A549 (cell line): ENCODE data around the gene ALDH1A3. TPM values are rescaled to one million over a fixed set of nuclear protein-coding genes. Genes with fewer than 3 reads are reported as not detected.
A peak's percentile ranks its signal among the peaks of the same experiment; 100 is the strongest.

Experiments
- ATAC-seq, 2 experiments: fragments of 200-7000 bp in 1 of 2; fragments of >200 bp in 1 of 2; cut with Nextera tagmentation in 1 of 2; cut with Tn5 transposase in 1 of 2; 3 replicates each; pipeline versions ENCODE4 v1.8.0 to v1.9.1; 2018 to 2020; ENCODE audit warnings: mild to moderate bottlenecking in 1 of 2, moderate library complexity in 1 of 2
- CTCF ChIA-PET: fragments of 300-600 bp; sonication (Branson Sonifier 250); formaldehyde crosslinking; extraction: SDS; loops from one replicate; lab custom pipeline; 2021; ENCODE audit warnings: antibody characterized with exemption, inconsistent platforms; lab: Yijun Ruan, JAX
- POLR2A ChIA-PET: fragments of 350-600 bp; formaldehyde crosslinking; extraction: SDS; loops from one replicate; lab custom pipeline; 2021; ENCODE audit warnings: antibody characterized with exemption, inconsistent platforms; lab: Yijun Ruan, JAX
- DNase-seq, 2 experiments: peaks; one replicate each; pipeline versions ENCODE4 v3.0.0 to v3.0.0-alpha.2; 2011 to 2016; ENCODE audit warnings: low read depth in 1 of 2, low spot score in 1 of 2
- FAIRE-seq: peaks from 2 replicates; lab custom pipeline; 2011; peaks lifted over from hg19 to GRCh38; lab: Jason Lieb, UNC
- H3K27ac ChIP-seq, 2 experiments: fragments of >200 bp; sonication (Bioruptor Twin); formaldehyde crosslinking; 3 replicates each; pipeline ENCODE4 v1.5.1; 2016 to 2017
- H3K4me1 ChIP-seq: fragments of >200 bp; sonication (Bioruptor Twin); formaldehyde crosslinking; 3 replicates; pipeline ENCODE4 v1.6.1; 2016
- H3K4me2 ChIP-seq: fragments of >200 bp; sonication (Bioruptor Twin); formaldehyde crosslinking; 3 replicates; pipeline ENCODE4 v1.6.1; 2016
- H3K4me3 ChIP-seq: fragments of >200 bp; sonication (Bioruptor Twin); formaldehyde crosslinking; 3 replicates; pipeline ENCODE4 v1.5.1; 2016
- H3K9me3 ChIP-seq: fragments of >200 bp; sonication (Bioruptor Twin); formaldehyde crosslinking; 3 replicates; pipeline ENCODE4 v1.6.1; 2016
- ATOH8 ChIP-seq: fragments of 250-450 bp; sonication (Bioruptor Pico); IDR thresholded peaks from 2 replicates; pipeline ENCODE4 v1.5.0; 2020; ENCODE audit warnings: low read depth, mild to moderate bottlenecking, moderate library complexity
- BHLHE40 ChIP-seq: IDR thresholded peaks from 2 replicates; pipeline ENCODE4 v1.6.1; 2012; ENCODE audit warnings: low read depth, low read length, inconsistent platforms
- CBX2 ChIP-seq: fragments of 200-600 bp; sonication (generic); IDR thresholded peaks from 2 replicates; pipeline ENCODE4 v1.6.1; 2016; ENCODE audit warnings: low read depth, mild to moderate bottlenecking, borderline replicate concordance
- CBX8 ChIP-seq: fragments of 200-600 bp; sonication (generic); IDR thresholded peaks from 2 replicates; pipeline ENCODE4 v1.6.1; 2016
- CEBPB ChIP-seq, 2 experiments: fragments of >200 bp in 1 of 2; sonication (Bioruptor Twin) in 1 of 2; formaldehyde crosslinking in 1 of 2; IDR thresholded peaks; 2 replicates each; pipeline ENCODE4 v1.6.1; 2012 to 2016
- CHD2 ChIP-seq: fragments of 150-350 bp; IDR thresholded peaks from 2 replicates; pipeline ENCODE4 v1.6.1; 2014; ENCODE audit warnings: low read length; ENCODE audit not compliant: partially characterized antibody
- CHD4 ChIP-seq: fragments of 200-600 bp; sonication (generic); IDR thresholded peaks from 2 replicates; pipeline ENCODE4 v1.6.1; 2016; ENCODE audit warnings: antibody characterized with exemption, mild to moderate bottlenecking, borderline replicate concordance
- E2F6 ChIP-seq: IDR thresholded peaks from 2 replicates; pipeline ENCODE4 v1.6.1; 2012; ENCODE audit warnings: low read depth, borderline replicate concordance
- EHMT2 ChIP-seq: fragments of 200-600 bp; sonication (generic); IDR thresholded peaks from 2 replicates; pipeline ENCODE4 v1.6.1; 2016; ENCODE audit warnings: antibody characterized with exemption, low read depth, mild to moderate bottlenecking, moderate library complexity
- ELK1 ChIP-seq: fragments of 150-350 bp; IDR thresholded peaks from 2 replicates; pipeline ENCODE4 v1.6.1; 2014; ENCODE audit warnings: low read depth, mild to moderate bottlenecking, low read length
- ESRRA ChIP-seq: fragments of 150-350 bp; IDR thresholded peaks from 2 replicates; pipeline ENCODE4 v1.6.1; 2014; ENCODE audit warnings: mild to moderate bottlenecking, low read length, borderline replicate concordance
- FOSL2 ChIP-seq, 2 experiments: fragments of 450-650 bp in 1 of 2; fragments of >200 bp in 1 of 2; sonication (Bioruptor Twin) in 1 of 2; formaldehyde crosslinking; IDR thresholded peaks; 2 replicates each; pipeline versions ENCODE4 v1.5.0 to v1.6.1; 2016 to 2020; ENCODE audit warnings: mild to moderate bottlenecking in 1 of 2, moderate library complexity in 1 of 2
- FOXS1 ChIP-seq: fragments of 250-450 bp; sonication (Bioruptor Pico); IDR thresholded peaks from 2 replicates; pipeline ENCODE4 v1.5.0; 2020; ENCODE audit warnings: mild to moderate bottlenecking, moderate library complexity
- HDAC2 ChIP-seq: fragments of 200-600 bp; sonication (generic); IDR thresholded peaks from 2 replicates; pipeline ENCODE4 v1.6.1; 2016
- HES2 ChIP-seq: fragments of >200 bp; sonication (Bioruptor Twin); formaldehyde crosslinking; IDR thresholded peaks from 2 replicates; pipeline ENCODE4 v1.6.1; 2016
- HEYL ChIP-seq: fragments of 250-450 bp; sonication (Bioruptor Pico); IDR thresholded peaks from 2 replicates; pipeline ENCODE4 v1.8.0; 2021; ENCODE audit warnings: mild to moderate bottlenecking, moderate library complexity
- HOXA7 ChIP-seq: fragments of 250-450 bp; sonication (Bioruptor Pico); IDR thresholded peaks from 2 replicates; pipeline ENCODE4 v1.5.0; 2020; ENCODE audit warnings: mild to moderate bottlenecking, moderate library complexity
- KDM5A ChIP-seq: fragments of 200-600 bp; sonication (generic); IDR thresholded peaks from 2 replicates; pipeline ENCODE4 v1.6.1; 2016; ENCODE audit warnings: antibody characterized with exemption, mild to moderate bottlenecking
- MAFK ChIP-seq: fragments of 450-650 bp; IDR thresholded peaks from 2 replicates; pipeline ENCODE4 v1.6.1; 2014; ENCODE audit not compliant: partially characterized antibody
- MYC ChIP-seq: IDR thresholded peaks from 2 replicates; pipeline ENCODE4 v1.6.1; 2012; ENCODE audit warnings: mild to moderate bottlenecking, inconsistent platforms, low read length, improper control_type of control experiment, borderline replicate concordance
- NFE2L2 ChIP-seq: fragments of 150-350 bp; conservative IDR thresholded peaks from 2 replicates; pipeline ENCODE4 v1.6.1; 2014; ENCODE audit warnings: low read length
- NPAS2 ChIP-seq: fragments of 250-450 bp; sonication (Bioruptor Pico); IDR thresholded peaks from 2 replicates; pipeline ENCODE4 v1.8.0; 2022; ENCODE audit warnings: mild to moderate bottlenecking, moderate library complexity, borderline replicate concordance
- NR3C1 ChIP-seq: fragments of >200 bp; sonication (Bioruptor Twin); formaldehyde crosslinking; IDR thresholded peaks from 3 replicates; pipeline ENCODE4 v1.6.1; 2017
- PHF8 ChIP-seq: fragments of 200-600 bp; sonication (generic); IDR thresholded peaks from 2 replicates; pipeline ENCODE4 v1.6.1; 2016; ENCODE audit warnings: low read depth, mild to moderate bottlenecking, antibody characterized with exemption, moderate library complexity, borderline replicate concordance
- POLR2A ChIP-seq: IDR thresholded peaks from 2 replicates; pipeline ENCODE4 v1.6.1; 2012; ENCODE audit warnings: mild to moderate bottlenecking, low read length
- RARB ChIP-seq: fragments of 250-450 bp; sonication (Bioruptor Pico); IDR thresholded peaks from 2 replicates; pipeline ENCODE4 v1.8.0; 2021; ENCODE audit warnings: mild to moderate bottlenecking, moderate library complexity
- RCOR1 ChIP-seq: fragments of 150-350 bp; IDR thresholded peaks from 2 replicates; pipeline ENCODE4 v1.6.1; 2014; ENCODE audit warnings: antibody characterized with exemption, low read length, low read depth
- RFX5 ChIP-seq: fragments of 450-650 bp; IDR thresholded peaks from 2 replicates; pipeline ENCODE4 v1.7.1; 2014; ENCODE audit warnings: antibody characterized with exemption, mild to moderate bottlenecking, moderate library complexity
- SMC3 ChIP-seq: fragments of >200 bp; sonication (Bioruptor Twin); formaldehyde crosslinking; IDR thresholded peaks from 3 replicates; pipeline ENCODE4 v1.6.1; 2018; ENCODE audit warnings: inconsistent platforms
- TP53 ChIP-seq: fragments of 250-450 bp; sonication (Bioruptor Pico); IDR thresholded peaks from 2 replicates; pipeline ENCODE4 v1.5.0; 2021; ENCODE audit warnings: mild to moderate bottlenecking, moderate library complexity
- ZFP36 ChIP-seq: fragments of 450-650 bp; IDR thresholded peaks from 2 replicates; pipeline ENCODE4 v1.6.1; 2014; ENCODE audit warnings: borderline replicate concordance; ENCODE audit not compliant: partially characterized antibody
- ZSCAN20 ChIP-seq: fragments of 250-450 bp; sonication (Bioruptor Pico); IDR thresholded peaks from 2 replicates; pipeline ENCODE4 v1.8.0; 2022; ENCODE audit warnings: mild to moderate bottlenecking, moderate library complexity
- WGBS: methylation state at CpG from one replicate; pipeline ENCODE4 v1.1.6; 2017; ENCODE audit errors: missing lambda C conversion rate; 5-methylcytosine and 5-hydroxymethylcytosine counted together
- polyA plus RNA-seq, 4 experiments: library from polyadenylated mRNA; depleted of rRNA in 3 of 4; stranded (reverse); fragments of >200 nt; fragmentation: RNase III in 1 of 4; extraction: RNeasy Plus Mini Kit Qiagen cat#74134 plus additional on column Dnase treatment in 1 of 4; gene quantifications; 2 replicates in 3 of 4; 3 replicates in 1 of 4; pipeline ENCODE4 v1.2.3, GENCODE V29; 2011 to 2017
- TF ChIP-seq, protein P1 (sequence below): IDR thresholded peaks from 2 replicates; pipeline ENCODE4 v1.6.1; 2012
- TF ChIP-seq, protein P2 (sequence below): fragments of >200 bp; sonication (Bioruptor Twin); formaldehyde crosslinking; IDR thresholded peaks from 3 replicates; pipeline ENCODE4 v1.5.1; 2016
- TF ChIP-seq, protein P3 (sequence below): fragments of 450-650 bp; IDR thresholded peaks from 2 replicates; pipeline ENCODE4 v1.6.1; 2014; ENCODE audit warnings: antibody characterized with exemption

The ALDH1A3 gene
- polyA plus RNA-seq, 2 of the 4 experiments (the other 2 are of a cell fraction) = 11.5 to 11.9 TPM

GRCh38 chr15:100918034-100918689, 38.5 kb downstream of the ALDH1A3 start:
- Histone ChIP-seq H3K4me2 (peak overlapping the region; percentile 92), H3K27ac (peak overlapping the region; percentile 94 to 95), H3K4me1 (peaks cover 17% of the 10 kb centered on the region), H3K4me3 (peak overlapping the region; percentile 79), H3K9me3 (peaks cover 26% of the 10 kb centered on the region)
- 1% methylated on average over 31 of the region's 42 CpGs for WGBS
- DNase-seq (peak; percentile 92 to 97), ATAC-seq (peak; percentile 81 to 94), FAIRE-seq (no peak)
- POLR2A ChIA-PET = interaction anchor here (1.0 to 4.7 kb wide), 8 partner anchors 14 to 316 kb away, joined by 3 to 52 read pairs (median 4); partner anchors contain the start of genes ASB7 and LINS1
- CTCF ChIA-PET = interaction anchor here (0.6 to 23.2 kb wide), 75 partner anchors 11 to 350 kb away, joined by 3 to 950 read pairs (median 5); partner anchors contain the start of genes ASB7 and LINS1
- TF ChIP-seq ELK1 (no peak), KDM5A (no peak), ZSCAN20 (CRISPR knock-in tag) (no peak), MAFK (no peak), RARB (CRISPR knock-in tag) (no peak), EHMT2 (no peak), CEBPB (IDR thresholded peaks at IDR 0.05) (no peak), ATOH8 (CRISPR knock-in tag) (no peak), HOXA7 (CRISPR knock-in tag) (no peak), FOSL2 (IDR thresholded peaks at IDR 0.05) (no peak), FOSL2 (CRISPR knock-in tag; IDR thresholded peaks at IDR 0.05) (no peak), BHLHE40 (no peak), ZFP36 (no peak), RCOR1 (no peak), MYC (peak; percentile 78; the same call in 1 of the 2 replicates), SMC3 (peak; percentile 99), CBX8 (no peak), HEYL (CRISPR knock-in tag) (no peak), POLR2A (peak; percentile 55), HDAC2 (no peak), HES2 (no peak), CBX2 (no peak), CHD4 (no peak), E2F6 (no peak; the same call in none of the 2 replicates), PHF8 (no peak), ESRRA (no peak), NFE2L2 (no peak), NPAS2 (CRISPR knock-in tag) (no peak), CHD2 (no peak), NR3C1 (no peak), FOXS1 (CRISPR knock-in tag) (no peak), RFX5 (no peak), TP53 (no peak)
- TF ChIP-seq, protein P1, sequence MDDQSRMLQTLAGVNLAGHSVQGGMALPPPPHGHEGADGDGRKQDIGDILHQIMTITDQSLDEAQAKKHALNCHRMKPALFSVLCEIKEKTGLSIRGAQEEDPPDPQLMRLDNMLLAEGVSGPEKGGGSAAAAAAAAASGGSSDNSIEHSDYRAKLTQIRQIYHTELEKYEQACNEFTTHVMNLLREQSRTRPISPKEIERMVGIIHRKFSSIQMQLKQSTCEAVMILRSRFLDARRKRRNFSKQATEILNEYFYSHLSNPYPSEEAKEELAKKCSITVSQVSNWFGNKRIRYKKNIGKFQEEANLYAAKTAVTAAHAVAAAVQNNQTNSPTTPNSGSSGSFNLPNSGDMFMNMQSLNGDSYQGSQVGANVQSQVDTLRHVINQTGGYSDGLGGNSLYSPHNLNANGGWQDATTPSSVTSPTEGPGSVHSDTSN = 0 out of 2 replicates have a peak, but pooled peaks have one; percentile 47
- TF ChIP-seq, protein P2, sequence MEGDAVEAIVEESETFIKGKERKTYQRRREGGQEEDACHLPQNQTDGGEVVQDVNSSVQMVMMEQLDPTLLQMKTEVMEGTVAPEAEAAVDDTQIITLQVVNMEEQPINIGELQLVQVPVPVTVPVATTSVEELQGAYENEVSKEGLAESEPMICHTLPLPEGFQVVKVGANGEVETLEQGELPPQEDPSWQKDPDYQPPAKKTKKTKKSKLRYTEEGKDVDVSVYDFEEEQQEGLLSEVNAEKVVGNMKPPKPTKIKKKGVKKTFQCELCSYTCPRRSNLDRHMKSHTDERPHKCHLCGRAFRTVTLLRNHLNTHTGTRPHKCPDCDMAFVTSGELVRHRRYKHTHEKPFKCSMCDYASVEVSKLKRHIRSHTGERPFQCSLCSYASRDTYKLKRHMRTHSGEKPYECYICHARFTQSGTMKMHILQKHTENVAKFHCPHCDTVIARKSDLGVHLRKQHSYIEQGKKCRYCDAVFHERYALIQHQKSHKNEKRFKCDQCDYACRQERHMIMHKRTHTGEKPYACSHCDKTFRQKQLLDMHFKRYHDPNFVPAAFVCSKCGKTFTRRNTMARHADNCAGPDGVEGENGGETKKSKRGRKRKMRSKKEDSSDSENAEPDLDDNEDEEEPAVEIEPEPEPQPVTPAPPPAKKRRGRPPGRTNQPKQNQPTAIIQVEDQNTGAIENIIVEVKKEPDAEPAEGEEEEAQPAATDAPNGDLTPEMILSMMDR = peak; percentile 97
- TF ChIP-seq, protein P3, sequence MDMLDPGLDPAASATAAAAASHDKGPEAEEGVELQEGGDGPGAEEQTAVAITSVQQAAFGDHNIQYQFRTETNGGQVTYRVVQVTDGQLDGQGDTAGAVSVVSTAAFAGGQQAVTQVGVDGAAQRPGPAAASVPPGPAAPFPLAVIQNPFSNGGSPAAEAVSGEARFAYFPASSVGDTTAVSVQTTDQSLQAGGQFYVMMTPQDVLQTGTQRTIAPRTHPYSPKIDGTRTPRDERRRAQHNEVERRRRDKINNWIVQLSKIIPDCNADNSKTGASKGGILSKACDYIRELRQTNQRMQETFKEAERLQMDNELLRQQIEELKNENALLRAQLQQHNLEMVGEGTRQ = no peak
